Islet of Langerhans (tissue), 1 donor: Measurements from ENCODE around the gene SPRR5.

Experiments
- FAIRE-seq: peaks from one replicate; lab custom pipeline; 2011; peaks lifted over from hg19 to GRCh38; lab: Jason Lieb, UNC

The SPRR5 gene

GRCh38 chr1:152946651-152947256, at the start of gene SPRR5:
Gene SPRR5 (plus strand): TSS chr1:152947206. CDS start chr1:152948555, 1,349 bp downstream.
- FAIRE-seq, result no peak

- no peak for FAIRE-seq
These were observed 48.0 kb upstream of the SPRR5 start for GRCh38 chr1:152899027-152899426.

GRCh38 chr1:152899883-152900282, 47.1 kb upstream of the SPRR5 start:
- FAIRE-seq, result no peak

GRCh38 chr1:152901631-152902030, 45.4 kb upstream of the SPRR5 start:
- no peak for FAIRE-seq

GRCh38 chr1:152902636-152903035, 44.4 kb upstream of the SPRR5 start:
- no peak for FAIRE-seq

- no peak for FAIRE-seq
These were observed 42.1 kb upstream of the SPRR5 start for GRCh38 chr1:152904688-152905440.

- no peak for FAIRE-seq
These were observed 40.9 kb upstream of the SPRR5 start for GRCh38 chr1:152906023-152906565.

GRCh38 chr1:152907686-152908601, 39.1 kb upstream of the SPRR5 start, which contains the start of gene IVL:
Gene IVL (plus strand): TSS chr1:152908546. CDS start chr1:152909798, 1,252 bp downstream.
- no peak for FAIRE-seq

- no peak for FAIRE-seq
These were observed 37.8 kb upstream of the SPRR5 start for GRCh38 chr1:152909206-152909605.

GRCh38 chr1:152912471-152912870, 34.5 kb upstream of the SPRR5 start:
- FAIRE-seq, result no peak

- no peak for FAIRE-seq
These were observed 34.1 kb upstream of the SPRR5 start for GRCh38 chr1:152912900-152913299.

GRCh38 chr1:152917794-152918193, 29.2 kb upstream of the SPRR5 start:
- FAIRE-seq, result no peak

GRCh38 chr1:152919071-152919470, 27.9 kb upstream of the SPRR5 start:
- FAIRE-seq, result no peak

GRCh38 chr1:152924191-152924590, 22.8 kb upstream of the SPRR5 start:
- FAIRE-seq, result no peak

- FAIRE-seq, result no peak
These were observed 20.9 kb upstream of the SPRR5 start for GRCh38 chr1:152926091-152926490.

GRCh38 chr1:152928671-152929070, 18.3 kb upstream of the SPRR5 start:
- FAIRE-seq, result no peak

- FAIRE-seq, result no peak
These were observed 14.7 kb upstream of the SPRR5 start for GRCh38 chr1:152932170-152932811.

GRCh38 chr1:152933196-152933595, 13.8 kb upstream of the SPRR5 start:
- no peak for FAIRE-seq

GRCh38 chr1:152940614-152941013, 6.4 kb upstream of the SPRR5 start:
- no peak for FAIRE-seq

- no peak for FAIRE-seq
These were observed 5.8 kb upstream of the SPRR5 start for GRCh38 chr1:152941037-152941711.

- no peak for FAIRE-seq
These were observed 4.8 kb upstream of the SPRR5 start for GRCh38 chr1:152942161-152942560.
